ENCODE data around the gene NOB1.
"Not testable (repeated sequence)": the region's sequence is repeated elsewhere in the genome, so short reads cannot be mapped to it uniquely, and the experiment has no call there.

The NOB1 gene

DNA sequence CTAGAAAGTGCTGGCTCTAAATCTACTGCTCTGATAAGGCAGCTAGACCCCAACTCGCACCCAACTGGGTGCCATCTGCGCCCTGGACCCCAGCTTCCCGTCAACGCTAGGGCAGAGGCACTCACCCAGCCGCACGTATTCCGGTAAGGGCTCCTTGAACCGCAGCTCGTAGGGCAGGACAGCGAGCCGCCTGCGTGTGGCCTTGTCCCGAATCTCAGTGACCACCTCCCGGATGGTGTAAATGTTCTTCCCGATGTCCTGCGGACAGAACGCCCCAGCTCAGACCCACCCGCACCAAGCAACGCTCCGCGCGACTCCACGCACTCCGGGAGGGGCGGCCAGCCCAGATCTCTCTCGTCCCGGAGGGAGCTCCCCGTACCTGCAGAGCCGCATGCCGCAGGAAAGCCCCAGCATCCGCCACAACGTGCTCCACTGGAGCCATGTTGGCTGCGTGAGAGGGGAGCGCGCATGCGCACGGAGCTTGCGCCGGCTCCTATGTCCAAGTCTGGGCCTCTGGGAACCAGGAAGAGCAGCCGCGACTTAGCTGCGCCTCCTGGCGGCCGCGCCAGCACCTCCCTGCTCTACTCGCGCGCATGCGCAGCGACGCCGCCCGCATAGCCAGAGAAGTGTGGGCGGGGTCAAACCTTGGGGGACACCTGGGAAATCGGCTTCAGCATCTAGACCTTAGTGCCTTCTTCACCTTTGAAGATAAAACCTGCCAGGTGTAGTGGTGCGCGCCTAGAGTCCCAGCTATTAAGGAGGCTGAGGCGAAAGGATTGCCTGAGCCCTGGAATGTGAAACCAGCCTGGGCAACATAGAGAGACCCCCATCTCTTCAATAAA, at the start of gene NOB1:
Gene NOB1 (minus strand): TSS at position 458 of the 842 bp plus-strand sequence. CDS start 16 bp downstream, at position 442.
- H3K27me3 Mint-ChIP-seq = peaks cover 6% of the 10 kb centered on the region
- H3K4me3 Mint-ChIP-seq = peak within 1 kb of the TSS; percentile 100
- intact Hi-C loops (cut with micrococcal nuclease) = loop anchor here (1.0 kb wide), 2 partner anchors 28 to 45 kb away; partner anchors contain the start of gene NQO1
- H3K36me3 Mint-ChIP-seq (ENCODE audit: low read depth) = peaks cover 41% of the 10 kb centered on the region
- H3K4me1 Mint-ChIP-seq (ENCODE audit: low read depth) = peaks cover 23% of the 10 kb centered on the region
- peak within 1 kb of the TSS; percentile 98 for H3K27ac Mint-ChIP-seq
- H3K9me3 Mint-ChIP-seq = no peaks in the 10 kb centered on the region

DNA sequence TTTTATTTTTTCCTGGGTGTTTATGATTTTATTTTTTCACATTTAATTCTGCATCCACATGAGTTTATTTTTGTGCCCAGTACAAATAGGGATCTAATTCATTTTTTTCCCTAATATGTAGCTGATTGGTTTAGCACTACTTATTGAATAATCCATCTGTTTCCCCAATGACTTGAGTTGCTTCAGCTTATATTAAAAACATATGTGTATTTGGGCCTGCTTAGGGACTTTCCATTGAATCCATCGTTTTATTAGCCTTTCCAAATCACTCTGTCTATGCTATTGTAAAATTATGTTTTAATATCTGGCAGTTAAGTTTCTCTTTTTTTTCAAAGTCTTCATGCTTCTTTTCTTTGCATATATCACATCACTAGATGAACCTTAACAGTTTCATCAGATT, 49.6 kb upstream of the NOB1 start:
- peaks cover 92% of the 10 kb centered on the region for H3K36me3 Mint-ChIP-seq (ENCODE audit: low read depth)

DNA sequence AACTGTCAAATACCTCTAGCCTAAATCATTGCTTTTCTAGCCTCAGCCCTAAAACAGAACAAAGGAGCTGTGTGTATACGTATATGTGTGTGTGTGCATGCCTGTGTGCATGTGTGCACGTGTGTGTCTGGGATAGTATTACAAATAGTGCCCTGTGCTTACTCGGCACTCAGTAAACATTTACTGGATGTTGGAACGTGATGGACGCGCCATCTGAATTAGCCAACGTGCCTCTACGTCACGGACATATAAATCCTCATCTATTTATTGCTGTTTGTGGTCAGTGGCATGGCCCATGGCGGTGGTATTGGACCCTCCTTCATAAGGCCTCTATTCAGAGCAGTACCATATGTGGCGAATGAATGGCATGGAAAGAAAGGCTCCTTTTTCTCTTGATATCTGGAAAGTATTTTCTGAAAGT, 44.9 kb upstream of the NOB1 start:
- H3K27ac Mint-ChIP-seq = no peak overlapping the region
- H3K36me3 Mint-ChIP-seq (ENCODE audit: low read depth) = peaks cover 88% of the 10 kb centered on the region
- H3K4me3 Mint-ChIP-seq = no peak overlapping the region
- intact Hi-C loops (cut with micrococcal nuclease) = loop anchor here (10.0 kb wide), 1 partner anchor 135 kb away; no protein-coding TSS in a partner anchor
- H3K4me1 Mint-ChIP-seq (ENCODE audit: low read depth) = no peaks in the 10 kb centered on the region
- no peaks in the 10 kb centered on the region for H3K27me3 Mint-ChIP-seq
- H3K9me3 Mint-ChIP-seq = no peaks in the 10 kb centered on the region

More for the DNA sequence above, 49.6 kb upstream of the NOB1 start:
- Mint-ChIP-seq H3K4me3 (no peak overlapping the region), H3K27me3 (no peaks in the 10 kb centered on the region), H3K27ac (no peak overlapping the region), H3K9me3 (no peaks in the 10 kb centered on the region), H3K4me1 (ENCODE audit: low read depth) (no peaks in the 10 kb centered on the region)
- intact Hi-C loops (cut with micrococcal nuclease) = no loop called here

DNA sequence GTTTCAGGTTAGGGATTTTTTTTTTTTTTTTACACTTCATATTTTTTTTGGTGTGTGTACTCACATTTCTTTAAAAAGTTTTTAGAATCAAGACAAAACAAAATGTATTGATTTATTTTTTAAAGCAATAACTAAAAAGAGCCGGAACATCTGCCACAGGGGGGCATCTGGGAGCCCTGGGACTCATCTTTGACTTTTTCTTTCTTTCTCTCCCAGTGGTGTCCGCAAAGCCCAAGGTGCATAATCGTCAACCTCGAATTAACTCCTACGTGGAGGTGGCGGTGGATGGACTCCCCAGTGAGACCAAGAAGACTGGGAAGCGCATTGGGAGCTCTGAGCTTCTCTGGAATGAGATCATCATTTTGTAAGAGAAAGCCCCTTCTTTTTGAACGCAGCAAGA, 43.7 kb upstream of the NOB1 start:
- peaks cover 2% of the 10 kb centered on the region for H3K4me1 Mint-ChIP-seq (ENCODE audit: low read depth)
- no peak overlapping the region for H3K4me3 Mint-ChIP-seq
- H3K9me3 Mint-ChIP-seq = no peaks in the 10 kb centered on the region
- H3K36me3 Mint-ChIP-seq (ENCODE audit: low read depth) = peaks cover 84% of the 10 kb centered on the region
- intact Hi-C loops (cut with micrococcal nuclease) = loop anchor here (10.0 kb wide), 1 partner anchor 136 kb away; no protein-coding TSS in a partner anchor
- no peak overlapping the region for H3K27ac Mint-ChIP-seq
- H3K27me3 Mint-ChIP-seq = no peaks in the 10 kb centered on the region

DNA sequence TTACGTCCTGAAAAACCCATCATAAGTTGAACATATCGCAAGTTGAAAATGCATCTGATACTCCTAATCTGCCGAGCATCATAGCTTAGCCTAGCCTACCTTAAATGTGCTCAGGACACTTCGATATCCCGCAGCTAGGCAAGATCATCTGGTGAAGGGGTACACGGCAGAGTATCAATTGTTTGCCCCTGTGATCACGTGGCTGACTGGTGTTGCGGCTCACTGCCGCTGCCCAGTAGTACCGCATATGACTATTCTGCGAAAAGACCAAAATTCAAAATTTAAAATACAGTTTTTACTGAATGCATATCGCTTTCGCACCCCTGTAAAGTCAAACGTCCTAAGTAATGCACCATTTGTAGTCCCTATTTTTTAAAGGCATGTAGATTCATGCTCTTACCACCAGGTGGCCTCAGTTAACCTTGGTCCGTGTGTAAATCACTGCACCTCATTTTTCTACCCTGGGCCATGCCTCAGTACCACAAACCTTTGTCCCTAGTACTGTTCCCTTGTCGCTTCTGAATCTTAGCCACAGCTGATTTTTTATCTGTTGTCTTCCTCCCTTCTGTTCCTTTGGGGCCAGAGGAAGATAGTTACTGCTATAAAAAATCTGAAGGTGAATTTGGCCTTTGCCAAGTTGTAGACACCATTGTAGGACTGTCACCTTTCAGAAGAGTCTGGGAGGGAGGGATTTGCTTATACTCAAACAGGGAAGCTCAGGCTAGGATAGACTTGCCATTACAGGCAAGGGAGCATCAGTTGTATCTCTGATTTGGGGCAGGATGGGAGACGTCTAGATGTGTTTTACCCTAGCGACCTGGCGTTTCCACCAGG, 41.8 kb upstream of the NOB1 start:
- Mint-ChIP-seq H3K36me3 (ENCODE audit: low read depth) (peaks cover 82% of the 10 kb centered on the region), H3K4me3 (no peak overlapping the region), H3K4me1 (ENCODE audit: low read depth) (peaks cover 6% of the 10 kb centered on the region), H3K27ac (no peak overlapping the region), H3K27me3 (no peaks in the 10 kb centered on the region), H3K9me3 (no peaks in the 10 kb centered on the region)
- intact Hi-C loops (cut with micrococcal nuclease) = loop anchor here (10.0 kb wide), 1 partner anchor 138 kb away; no protein-coding TSS in a partner anchor

DNA sequence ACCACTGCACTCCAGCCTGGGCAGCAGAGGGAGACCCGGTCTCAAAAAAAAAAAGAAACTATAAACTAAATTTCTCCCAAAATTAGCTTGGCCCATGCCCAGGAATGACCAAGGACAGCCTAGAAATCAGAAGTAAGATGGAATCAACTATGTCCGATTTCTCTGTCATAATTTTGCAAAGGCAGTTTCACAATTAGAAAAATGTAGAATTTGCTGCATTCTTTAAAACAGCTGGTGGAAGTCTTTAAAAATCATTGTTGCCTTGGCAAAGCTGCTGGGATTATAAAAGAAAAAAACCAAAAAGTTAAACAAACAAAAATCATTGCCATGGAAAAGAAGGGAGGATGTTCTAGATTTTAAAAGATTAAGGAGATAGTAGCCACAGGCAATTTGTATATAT, 39.8 kb upstream of the NOB1 start:
- intact Hi-C loops (cut with micrococcal nuclease) = loop anchor here (10.0 kb wide), 1 partner anchor 140 kb away; no protein-coding TSS in a partner anchor
- H3K27ac Mint-ChIP-seq = no peak overlapping the region
- no peaks in the 10 kb centered on the region for H3K9me3 Mint-ChIP-seq
- peaks cover 6% of the 10 kb centered on the region for H3K4me1 Mint-ChIP-seq (ENCODE audit: low read depth)
- no peak overlapping the region for H3K4me3 Mint-ChIP-seq
- H3K36me3 Mint-ChIP-seq (ENCODE audit: low read depth) = peaks cover 82% of the 10 kb centered on the region
- H3K27me3 Mint-ChIP-seq = no peaks in the 10 kb centered on the region

DNA sequence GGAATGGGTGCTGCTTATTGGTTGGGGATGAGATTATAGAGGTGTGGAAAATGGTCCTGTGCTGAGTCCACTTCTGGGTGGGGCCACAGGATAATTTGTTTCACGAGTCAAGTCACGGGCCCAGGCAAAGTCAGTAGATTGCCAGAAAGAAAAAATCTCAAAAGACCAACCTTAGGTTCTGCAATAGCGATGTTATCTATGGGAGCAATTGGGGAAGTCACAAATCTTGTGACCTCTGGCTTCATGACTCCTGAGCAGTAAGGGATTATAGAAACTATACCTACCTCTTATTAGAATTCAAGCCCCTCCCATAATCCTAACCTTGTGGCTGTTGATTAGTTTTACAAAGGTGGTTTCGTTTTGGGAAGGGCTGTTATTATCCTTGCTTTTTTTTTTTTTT, 38.8 kb upstream of the NOB1 start:
- Mint-ChIP-seq H3K36me3 (ENCODE audit: low read depth) (peaks cover 82% of the 10 kb centered on the region), H3K4me3 (no peak overlapping the region), H3K27me3 (no peaks in the 10 kb centered on the region), H3K4me1 (ENCODE audit: low read depth) (peaks cover 6% of the 10 kb centered on the region), H3K9me3 (no peaks in the 10 kb centered on the region), H3K27ac (no peak overlapping the region)
- intact Hi-C loops (cut with micrococcal nuclease) = loop anchor here (10.0 kb wide), 1 partner anchor 141 kb away; no protein-coding TSS in a partner anchor

DNA sequence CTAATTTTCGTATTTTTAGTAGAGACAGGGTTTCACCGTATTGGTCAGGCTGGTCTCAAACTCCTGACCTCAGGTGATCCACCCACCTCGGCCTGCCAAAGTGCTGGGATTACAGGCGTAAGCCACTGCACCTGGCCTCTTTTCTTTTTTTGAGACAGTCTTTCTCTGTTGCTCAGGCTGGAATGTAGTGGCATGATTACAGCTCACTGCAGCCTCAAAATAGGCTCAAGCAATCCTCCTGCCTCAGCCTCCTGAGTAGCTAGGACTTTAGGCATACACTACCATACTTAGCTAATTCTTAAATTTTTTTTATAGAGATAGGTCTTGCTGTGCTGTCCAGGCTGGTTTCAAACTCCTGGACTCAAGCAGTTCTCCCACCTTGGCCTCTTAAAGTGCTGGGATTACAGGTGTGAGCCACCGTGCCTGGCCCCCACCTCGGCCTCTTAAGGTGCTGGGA, 36.7 kb upstream of the NOB1 start:
- H3K36me3 Mint-ChIP-seq (ENCODE audit: low read depth) = peaks cover 88% of the 10 kb centered on the region
- H3K9me3 Mint-ChIP-seq; H3K4me3 Mint-ChIP-seq; H3K4me1 Mint-ChIP-seq (ENCODE audit: low read depth); H3K27ac Mint-ChIP-seq; H3K27me3 Mint-ChIP-seq: not testable (repeated sequence)
- intact Hi-C loops (cut with micrococcal nuclease) = loop anchor here (10.0 kb wide), 1 partner anchor 143 kb away; no protein-coding TSS in a partner anchor

DNA sequence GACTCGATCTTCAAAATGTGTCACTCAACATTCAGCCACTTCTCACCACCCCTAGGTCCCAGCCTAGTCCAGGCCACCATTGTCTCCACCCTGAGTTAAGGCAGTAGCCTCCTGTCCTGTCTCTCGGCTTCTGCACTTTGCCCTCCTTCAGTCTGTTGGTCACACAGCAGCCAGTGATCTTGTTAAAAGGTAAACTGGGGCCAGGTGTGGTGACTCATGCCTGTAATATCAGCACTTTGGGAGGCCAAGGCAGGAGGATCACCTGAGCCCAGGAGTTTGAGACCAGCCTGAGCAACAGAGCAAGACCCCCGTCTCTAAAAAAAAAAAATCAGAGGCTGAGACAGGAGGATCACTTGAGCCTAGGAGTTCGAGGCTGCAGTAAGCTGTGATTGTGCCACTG, 33.2 kb upstream of the NOB1 start:
- Mint-ChIP-seq H3K4me3 (no peak overlapping the region), H3K27ac (no peak overlapping the region), H3K36me3 (ENCODE audit: low read depth) (peaks cover 92% of the 10 kb centered on the region), H3K4me1 (ENCODE audit: low read depth) (no peaks in the 10 kb centered on the region), H3K9me3 (no peaks in the 10 kb centered on the region), H3K27me3 (no peaks in the 10 kb centered on the region)
- intact Hi-C loops (cut with micrococcal nuclease) = no loop called here

DNA sequence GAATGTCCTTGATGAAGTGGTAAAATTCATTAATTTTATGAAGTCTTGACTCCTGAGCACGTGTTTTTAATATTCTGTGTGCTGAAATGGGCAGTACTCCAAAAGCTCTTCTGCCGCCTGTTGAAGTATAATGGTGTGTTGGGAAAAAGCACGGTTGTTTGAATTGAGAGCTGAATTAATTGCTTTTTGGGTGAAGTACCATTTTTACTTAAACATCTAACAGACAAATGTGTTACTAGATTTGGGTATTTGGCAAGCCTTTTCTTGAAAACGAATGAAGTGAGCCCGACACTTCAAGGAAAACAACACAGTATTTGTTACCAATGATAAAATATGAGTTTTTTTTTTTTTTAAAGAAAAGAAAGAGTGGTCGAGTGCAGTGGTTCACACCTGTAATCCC, 29.9 kb upstream of the NOB1 start:
- Mint-ChIP-seq H3K4me3 (no peak overlapping the region), H3K9me3 (no peaks in the 10 kb centered on the region), H3K4me1 (ENCODE audit: low read depth) (no peaks in the 10 kb centered on the region), H3K36me3 (ENCODE audit: low read depth) (peaks cover 93% of the 10 kb centered on the region), H3K27ac (no peak overlapping the region), H3K27me3 (no peaks in the 10 kb centered on the region)
- intact Hi-C loops (cut with micrococcal nuclease) = no loop called here

DNA sequence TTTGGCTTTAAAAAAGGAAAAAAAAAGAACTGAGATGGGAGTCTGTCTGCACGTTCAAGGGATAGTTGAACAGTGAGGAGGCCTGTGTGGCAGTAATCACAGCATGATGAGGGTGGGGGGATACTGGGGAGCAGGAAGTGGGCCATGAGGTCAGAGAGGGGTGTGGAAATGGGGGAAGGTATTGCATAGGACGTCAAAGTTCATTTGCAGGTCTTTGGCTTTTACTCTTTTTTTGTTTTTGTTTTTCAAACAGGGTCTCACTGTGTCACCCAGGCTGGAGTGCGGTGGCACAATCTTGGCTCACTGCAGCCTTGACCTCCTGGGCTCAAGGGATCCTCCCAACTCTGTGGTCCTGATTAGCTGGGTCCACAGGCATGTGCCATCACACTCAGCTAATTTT, 26.4 kb upstream of the NOB1 start:
- Mint-ChIP-seq H3K4me3 (no peak overlapping the region), H3K27me3 (no peaks in the 10 kb centered on the region), H3K27ac (no peak overlapping the region), H3K4me1 (ENCODE audit: low read depth) (no peaks in the 10 kb centered on the region), H3K36me3 (ENCODE audit: low read depth) (peaks cover 71% of the 10 kb centered on the region), H3K9me3 (peaks cover 1% of the 10 kb centered on the region)
- intact Hi-C loops (cut with micrococcal nuclease) = no loop called here

DNA sequence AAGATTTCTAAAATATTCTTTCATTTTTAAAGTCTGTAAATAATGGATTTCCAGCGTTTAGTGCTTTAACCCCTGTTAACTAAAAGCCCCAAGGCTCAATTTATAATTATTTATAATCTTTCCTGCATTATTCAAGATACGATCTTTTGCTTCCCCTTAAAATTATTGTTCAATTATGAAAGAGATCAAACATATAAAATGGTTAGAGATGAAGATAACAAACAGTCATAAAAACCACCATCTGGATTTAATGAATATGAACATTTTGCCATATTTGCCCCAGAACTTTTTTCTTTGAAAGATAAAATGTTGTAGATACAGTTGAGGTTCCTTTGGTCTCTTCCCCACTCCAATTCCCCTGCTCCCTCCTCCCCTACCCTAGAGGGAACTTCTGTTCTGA, 25.0 kb upstream of the NOB1 start:
- Mint-ChIP-seq H3K27ac (no peak overlapping the region), H3K36me3 (ENCODE audit: low read depth) (peaks cover 71% of the 10 kb centered on the region), H3K4me3 (no peak overlapping the region), H3K4me1 (ENCODE audit: low read depth) (peaks cover 6% of the 10 kb centered on the region), H3K27me3 (no peaks in the 10 kb centered on the region), H3K9me3 (peaks cover 15% of the 10 kb centered on the region)
- intact Hi-C loops (cut with micrococcal nuclease) = no loop called here

DNA sequence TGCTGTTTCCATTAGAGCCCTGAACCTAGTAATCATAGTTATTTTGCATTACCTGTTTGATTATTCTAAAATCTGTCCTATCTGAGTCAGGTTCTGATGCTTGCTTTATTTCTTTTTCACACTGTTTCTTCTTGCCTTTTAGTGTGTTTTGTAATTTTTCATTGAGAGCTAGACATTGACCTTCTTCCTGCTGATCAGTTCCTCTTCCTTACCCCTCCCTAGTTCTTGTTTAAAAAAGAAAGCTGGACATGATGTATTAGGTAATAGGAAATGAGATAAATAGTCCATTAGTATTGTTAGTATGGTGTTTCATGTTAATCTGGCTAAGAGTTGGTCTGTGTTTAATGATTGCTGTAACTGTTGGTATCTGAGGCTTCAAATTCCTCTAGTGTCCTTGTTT, 20.8 kb upstream of the NOB1 start:
- H3K4me1 Mint-ChIP-seq (ENCODE audit: low read depth) = peaks cover 33% of the 10 kb centered on the region
- peaks cover 41% of the 10 kb centered on the region for H3K36me3 Mint-ChIP-seq (ENCODE audit: low read depth)
- no peak overlapping the region for H3K4me3 Mint-ChIP-seq
- no peaks in the 10 kb centered on the region for H3K27me3 Mint-ChIP-seq
- H3K9me3 Mint-ChIP-seq = peaks cover 27% of the 10 kb centered on the region
- H3K27ac Mint-ChIP-seq = no peak overlapping the region
- intact Hi-C loops (cut with micrococcal nuclease) = no loop called here
